Astrocyte of the spinal cord (primary cell): ENCODE measurements around the gene HYAL2.

Experiments
- DNase-seq: peaks from one replicate; pipeline ENCODE4 v3.0.0; 2011; ENCODE audit warnings: low read depth, low spot score
- H3K4me3 ChIP-seq: 2 replicates; pipeline ENCODE4 v1.5.1; 2011; ENCODE audit warnings: low read depth, mild to moderate bottlenecking, low read length, moderate library complexity
- in situ Hi-C: cut with HindIII; loops from 2 replicates; pipeline ENCODE4 v1.10.0; 2017; ENCODE audit warnings: low sequenced_read_pairs
- TF ChIP-seq, protein P1 (sequence below): IDR thresholded peaks from 2 replicates; pipeline ENCODE4 v1.5.1; 2012; ENCODE audit warnings: low read depth, mild to moderate bottlenecking, low read length, inconsistent platforms

HYAL2 gene

DNA sequence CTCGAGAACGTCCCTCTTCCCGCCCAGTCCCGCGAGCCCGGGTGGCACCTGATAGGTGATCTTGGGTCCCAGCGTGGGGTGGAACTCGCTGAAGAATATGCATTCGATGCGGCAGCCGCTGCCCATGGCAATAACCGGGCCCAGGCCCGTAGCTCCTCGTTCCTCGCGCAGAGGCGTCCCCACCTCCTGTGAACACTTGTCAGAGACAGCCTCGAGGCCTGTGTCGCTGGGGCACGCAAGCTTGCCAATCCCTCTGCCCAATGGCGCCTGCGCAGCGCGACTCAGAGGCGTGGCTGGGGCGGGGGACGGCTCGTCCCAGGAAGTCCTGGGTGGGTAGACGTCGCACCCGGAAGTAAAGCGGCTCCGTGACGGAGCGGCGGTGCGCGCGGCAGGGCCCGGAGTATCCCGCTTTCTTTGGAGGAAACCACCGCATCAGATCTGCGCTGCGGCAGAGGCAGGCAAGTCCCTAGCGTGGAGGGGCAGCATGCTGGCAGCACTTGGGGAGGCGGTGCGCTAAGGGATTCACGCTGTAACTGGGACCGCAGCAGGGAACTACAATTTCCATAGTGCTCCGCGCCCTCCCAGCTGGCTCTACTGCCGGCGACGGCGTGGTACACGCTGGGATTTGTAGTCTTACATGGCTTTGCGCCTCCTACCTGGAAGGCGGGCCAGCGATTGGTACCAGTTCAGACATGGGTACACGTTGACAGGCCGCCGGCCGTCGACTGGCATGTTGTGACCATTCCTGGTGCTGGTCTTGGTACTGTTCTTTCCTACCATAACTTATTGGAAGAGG, 28.2 kb upstream of the HYAL2 start, which contains the start of the genes CYB561D2 and NPRL2:
Gene CYB561D2 (plus strand): TSS at position 336 of the 796 bp plus-strand sequence. CDS start 572 bp downstream, outside the sequence.
Gene NPRL2 (minus strand): TSS at position 249 of the 796 bp plus-strand sequence. CDS start 123 bp downstream, at position 126.
- peak within 1 kb of the TSS; percentile 94 for H3K4me3 ChIP-seq
- in situ Hi-C loops: no loop called here
- DNase-seq: peak; percentile 93
- TF ChIP-seq, protein P1, sequence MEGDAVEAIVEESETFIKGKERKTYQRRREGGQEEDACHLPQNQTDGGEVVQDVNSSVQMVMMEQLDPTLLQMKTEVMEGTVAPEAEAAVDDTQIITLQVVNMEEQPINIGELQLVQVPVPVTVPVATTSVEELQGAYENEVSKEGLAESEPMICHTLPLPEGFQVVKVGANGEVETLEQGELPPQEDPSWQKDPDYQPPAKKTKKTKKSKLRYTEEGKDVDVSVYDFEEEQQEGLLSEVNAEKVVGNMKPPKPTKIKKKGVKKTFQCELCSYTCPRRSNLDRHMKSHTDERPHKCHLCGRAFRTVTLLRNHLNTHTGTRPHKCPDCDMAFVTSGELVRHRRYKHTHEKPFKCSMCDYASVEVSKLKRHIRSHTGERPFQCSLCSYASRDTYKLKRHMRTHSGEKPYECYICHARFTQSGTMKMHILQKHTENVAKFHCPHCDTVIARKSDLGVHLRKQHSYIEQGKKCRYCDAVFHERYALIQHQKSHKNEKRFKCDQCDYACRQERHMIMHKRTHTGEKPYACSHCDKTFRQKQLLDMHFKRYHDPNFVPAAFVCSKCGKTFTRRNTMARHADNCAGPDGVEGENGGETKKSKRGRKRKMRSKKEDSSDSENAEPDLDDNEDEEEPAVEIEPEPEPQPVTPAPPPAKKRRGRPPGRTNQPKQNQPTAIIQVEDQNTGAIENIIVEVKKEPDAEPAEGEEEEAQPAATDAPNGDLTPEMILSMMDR: no peak

DNA sequence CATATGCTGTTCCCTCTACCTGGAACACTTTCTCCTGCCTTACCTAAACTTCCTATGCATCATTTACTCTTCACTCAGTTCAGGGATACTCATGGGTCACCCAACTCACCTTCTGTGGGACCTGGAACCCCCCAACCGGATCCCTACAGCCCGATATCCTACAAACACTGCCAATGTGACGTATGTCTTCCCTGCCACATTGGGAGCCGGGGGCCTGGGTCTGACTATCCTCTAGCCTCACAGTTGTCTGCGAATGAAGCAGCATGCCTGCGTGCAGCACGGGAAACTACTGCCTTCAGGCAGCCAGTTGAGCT, 27.6 kb upstream of the HYAL2 start:
- no peak for DNase-seq
- TF ChIP-seq, protein P1: no peak
- peak overlapping the region; percentile 94 for H3K4me3 ChIP-seq

DNA sequence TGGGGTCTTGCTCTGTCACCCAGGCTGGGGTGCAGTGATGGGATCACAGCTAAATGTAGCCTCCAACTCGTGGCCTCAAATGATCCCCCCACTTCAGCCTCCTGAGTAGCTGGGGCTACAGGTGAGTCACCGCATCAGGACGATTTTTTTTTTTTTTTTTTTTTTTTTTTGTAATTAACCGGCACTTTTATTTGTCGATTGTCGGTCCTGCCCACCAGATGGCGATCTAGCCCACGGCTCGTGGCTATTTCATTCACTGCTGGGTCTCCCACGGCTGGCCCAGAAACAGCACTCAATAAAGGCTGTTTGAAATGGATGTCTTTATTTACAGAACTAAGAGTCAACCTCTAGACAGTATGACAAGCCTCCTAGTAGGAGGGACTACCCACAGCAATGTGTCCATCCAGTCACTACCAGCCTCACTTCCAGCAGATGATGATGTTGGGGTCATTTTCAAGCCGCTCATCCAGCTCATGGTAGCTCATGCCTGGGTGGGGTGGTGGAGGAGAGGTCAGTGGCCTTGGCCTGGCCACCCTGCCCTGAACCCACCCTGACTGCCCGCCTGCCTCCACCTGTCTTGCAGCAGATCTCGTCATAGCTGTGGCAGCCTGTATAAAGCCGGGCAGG, 24.8 kb upstream of the HYAL2 start:
- no peak overlapping the region for H3K4me3 ChIP-seq
- TF ChIP-seq, protein P1: peak; percentile 68
- peak; percentile 72 for DNase-seq
- in situ Hi-C loops: no loop called here

More for the DNA sequence above, 27.6 kb upstream of the HYAL2 start:
- in situ Hi-C loops: no loop called here

DNA sequence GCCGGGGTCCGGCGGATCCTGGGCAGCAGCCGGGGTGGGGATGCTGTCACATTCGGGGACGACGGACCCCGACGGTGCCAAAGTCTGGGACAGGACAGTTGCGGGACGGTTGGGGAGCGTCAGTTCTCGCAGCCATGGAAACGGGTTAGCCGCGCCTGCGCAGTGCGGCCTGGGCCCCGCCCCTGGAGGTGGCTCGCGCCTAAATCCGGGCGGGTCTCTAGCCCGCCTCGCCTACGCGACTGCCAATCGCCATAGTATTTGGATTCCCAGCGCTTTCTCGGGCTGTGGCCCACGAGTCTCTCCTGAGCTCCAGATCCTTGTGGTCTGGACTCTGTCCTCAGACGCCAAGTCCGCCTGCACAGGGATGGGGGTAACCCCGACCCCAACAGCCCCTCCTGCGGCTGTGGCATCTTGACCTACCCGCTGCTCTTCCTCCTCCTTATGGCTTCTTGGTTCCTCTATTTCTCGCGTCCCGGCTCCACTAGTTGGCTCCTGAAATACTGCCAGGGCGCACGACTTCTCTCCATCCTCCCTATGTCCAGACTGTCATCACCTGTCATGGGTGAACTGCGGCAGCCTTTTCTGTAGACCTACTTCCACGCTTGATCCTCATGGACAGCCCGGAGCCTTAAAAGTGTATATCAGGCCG, 23.2 kb upstream of the HYAL2 start, which contains the start of gene ZMYND10:
Gene ZMYND10 (minus strand): TSS at position 147 of the 649 bp plus-strand sequence. CDS start 153 bp downstream, outside the sequence.
- peak within 1 kb of the TSS; percentile 48 for H3K4me3 ChIP-seq
- in situ Hi-C loops: no loop called here
- TF ChIP-seq, protein P1: no peak
- peak; percentile 21 for DNase-seq

DNA sequence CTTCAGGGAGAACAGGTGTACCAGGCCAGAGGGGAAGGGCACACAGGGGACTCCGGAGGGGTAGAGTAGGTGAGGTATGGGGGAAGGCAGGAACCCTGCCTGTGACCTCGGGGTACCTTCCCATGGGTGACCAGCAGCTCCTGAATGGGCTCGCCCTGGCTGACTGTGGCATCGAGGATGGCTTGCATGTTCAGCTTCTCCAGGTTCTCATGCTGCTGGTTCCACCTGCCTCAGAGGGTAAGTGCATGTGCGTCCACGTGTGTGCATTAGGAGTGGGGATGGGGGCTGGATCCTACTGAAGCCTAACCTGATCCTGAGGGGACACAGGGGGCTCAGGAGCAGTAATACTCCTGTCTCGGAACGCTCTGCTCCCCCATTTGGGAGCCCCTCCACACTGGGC, 22.5 kb upstream of the HYAL2 start:
- no peak for DNase-seq
- in situ Hi-C loops: no loop called here
- TF ChIP-seq, protein P1: no peak
- H3K4me3 ChIP-seq: peak overlapping the region; percentile 48

DNA sequence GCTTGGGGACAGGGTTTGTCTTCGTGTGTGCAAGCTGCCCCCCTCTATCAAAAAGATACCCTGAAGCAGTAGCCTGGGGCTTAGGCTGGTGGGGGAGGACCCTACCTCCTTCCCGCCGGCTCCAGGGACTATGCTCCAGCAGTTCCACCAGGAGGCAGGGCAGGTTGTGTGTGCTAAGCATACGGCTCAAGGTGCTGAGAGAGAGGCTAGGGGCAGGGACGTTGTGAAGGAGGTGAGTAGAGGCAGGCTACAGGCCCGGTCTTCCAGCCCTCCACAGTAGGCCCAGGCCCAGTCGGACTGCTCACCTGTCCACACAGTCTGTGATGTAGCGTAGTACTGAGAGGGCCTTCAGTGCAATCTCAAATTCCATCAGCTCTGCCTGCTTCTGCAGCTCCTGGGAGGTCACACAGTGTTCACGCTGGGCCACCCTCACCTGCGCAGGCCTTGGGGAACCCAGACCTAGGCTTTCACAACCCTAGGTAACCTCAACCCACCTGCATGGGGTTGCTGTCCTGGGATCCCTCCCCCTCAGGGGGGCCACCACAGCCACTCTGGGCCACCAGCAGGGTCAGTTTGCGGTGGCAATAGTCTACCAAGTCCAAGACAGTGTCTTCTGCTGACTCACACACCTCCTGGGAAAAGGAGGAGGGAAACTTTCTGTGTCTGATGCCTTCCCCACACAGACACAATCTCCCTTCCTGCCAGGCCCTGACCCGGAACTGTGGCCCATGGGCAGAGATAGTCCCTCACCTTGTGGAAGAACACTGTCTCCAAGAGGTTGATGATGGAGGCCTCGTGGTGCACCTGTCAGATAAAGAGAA, 20.5 kb upstream of the HYAL2 start:
- DNase-seq: no peak

More for the DNA sequence above, 20.5 kb upstream of the HYAL2 start:
- H3K4me3 ChIP-seq: no peak overlapping the region
- TF ChIP-seq, protein P1: no peak
- in situ Hi-C loops: no loop called here
